ENCODE data around the gene ZNF438.

DNA sequence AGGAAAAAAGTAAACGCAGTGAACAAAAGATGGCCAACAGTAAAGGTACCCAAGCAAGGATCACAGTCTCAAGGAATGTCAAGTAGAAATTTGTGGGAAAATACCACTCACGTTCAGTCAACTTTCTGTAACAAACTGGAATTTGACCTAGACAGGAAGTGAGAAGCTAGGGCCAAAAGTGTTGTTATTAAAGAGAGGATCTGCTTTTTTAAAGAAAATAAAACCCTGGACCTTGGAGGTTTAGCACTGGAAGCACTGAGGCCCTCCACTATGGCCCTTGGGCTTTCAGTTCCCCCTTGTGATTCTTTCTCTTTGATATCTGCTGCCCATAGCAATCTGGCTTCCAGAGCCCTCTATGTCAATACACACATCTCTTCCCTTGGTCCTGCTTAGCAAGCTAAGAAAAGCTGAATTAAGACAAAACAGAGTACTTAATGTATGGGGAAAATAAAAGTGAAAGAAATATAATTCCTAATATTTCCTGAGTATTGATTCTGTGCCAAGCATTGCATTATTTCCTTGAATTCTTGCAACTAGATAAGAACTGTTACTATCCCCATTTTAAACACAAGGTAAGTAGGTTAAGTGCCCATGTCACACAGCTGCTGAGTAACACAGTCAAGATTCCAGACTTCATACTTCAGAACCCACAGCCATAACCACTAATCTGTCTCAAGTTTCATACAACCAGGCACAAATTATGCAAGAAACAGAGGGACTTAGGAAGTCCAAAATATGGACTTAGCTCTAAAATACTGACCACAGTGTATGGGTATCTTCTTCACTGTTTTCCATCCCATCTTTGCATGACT lies 2.6 kb upstream of the ZNF438 start:
- TF ChIP-seq CTCF (IDR thresholded peaks at IDR 0.05; ENCODE audit: insufficient read depth, low read length) (no peak), SPI1 (IDR thresholded peaks at IDR 0.05; ENCODE audit: borderline replicate concordance, low read depth) (no peak), POLR2AphosphoS5 (IDR thresholded peaks at IDR 0.05; ENCODE audit: low read depth) (no peak)
